H1 (cell line): ENCODE measurements around the gene AFAP1L2.

Experiments used
- CEBPB ChIP-seq: IDR thresholded peaks from 2 replicates; pipeline ENCODE4 v1.6.1; 2012; ENCODE audit warnings: low read depth, low read length
- CHD1 ChIP-seq: IDR thresholded peaks from 2 replicates; pipeline ENCODE4 v1.6.1; 2012; ENCODE audit warnings: low read depth, low read length, improper control_type of control experiment
- EP300 ChIP-seq, 2 experiments: IDR thresholded peaks; 1 replicate in 1 of 2; 2 replicates in 1 of 2; pipeline ENCODE4 v1.6.1; 2011 to 2012; ENCODE audit warnings: low read depth in 2 of 2, low read length in 2 of 2, mild to moderate bottlenecking in 2 of 2, borderline replicate concordance in 1 of 2, inconsistent platforms in 1 of 2, moderate library complexity in 1 of 2
- EZH2 ChIP-seq: fragments of 200-600 bp; sonication (generic); IDR thresholded peaks from 2 replicates; pipeline ENCODE4 v1.7.1; 2012; ENCODE audit warnings: low read depth, mild to moderate bottlenecking, moderate library complexity, low read length, inconsistent platforms; ENCODE audit not compliant: severe bottlenecking
- JUND ChIP-seq: IDR thresholded peaks from 2 replicates; pipeline ENCODE4 v1.6.1; 2011; ENCODE audit warnings: mild to moderate bottlenecking, improper control_type of control experiment, low read length
- KDM1A ChIP-seq: fragments of 200-600, 300-600 bp; sonication (generic); IDR thresholded peaks from 2 replicates; pipeline ENCODE4 v1.7.1; 2016; ENCODE audit warnings: mild to moderate bottlenecking, low read length, borderline replicate concordance
- MAFK ChIP-seq: IDR thresholded peaks from 2 replicates; pipeline ENCODE4 v1.6.1; 2012; ENCODE audit warnings: low read depth, mild to moderate bottlenecking, improper control_type of control experiment, low read length
- POLR2A ChIP-seq, 2 experiments: IDR thresholded peaks; 1 replicate in 1 of 2; 2 replicates in 1 of 2; pipeline ENCODE4 v1.6.1; 2011; ENCODE audit warnings: low read depth in 2 of 2, low read length in 2 of 2, mild to moderate bottlenecking in 2 of 2; ENCODE audit errors: control extremely low read depth in 1 of 2
- POLR2AphosphoS5 ChIP-seq: IDR thresholded peaks from 2 replicates; pipeline ENCODE4 v1.6.1; 2011; ENCODE audit warnings: low read depth, low read length
- SP1 ChIP-seq: IDR thresholded peaks from 2 replicates; pipeline ENCODE4 v1.6.1; 2011; ENCODE audit warnings: low read depth, low read length
- SRF ChIP-seq: IDR thresholded peaks from 2 replicates; pipeline ENCODE4 v1.6.1; 2011; ENCODE audit warnings: mild to moderate bottlenecking, low read depth, low read length, moderate library complexity
- TBP ChIP-seq: IDR thresholded peaks from 2 replicates; pipeline ENCODE4 v1.6.1; 2011; ENCODE audit warnings: low read depth, low read length, improper control_type of control experiment
- YY1 ChIP-seq: IDR thresholded peaks from 2 replicates; pipeline ENCODE4 v1.6.1; 2011; ENCODE audit warnings: low read depth, mild to moderate bottlenecking, low read length
- TF ChIP-seq, protein P1 (sequence below), 3 experiments: IDR thresholded peaks; 1 replicate in 2 of 3; 2 replicates in 1 of 3; pipeline versions ENCODE4 v1.5.1 to v1.6.1; 2011; ENCODE audit warnings: low read length in 3 of 3, mild to moderate bottlenecking in 3 of 3, inconsistent platforms in 2 of 3, low read depth in 1 of 3, moderate library complexity in 1 of 3; ENCODE audit not compliant: insufficient read depth in 1 of 3; ENCODE audit errors: control extremely low read depth in 1 of 3

DNA sequence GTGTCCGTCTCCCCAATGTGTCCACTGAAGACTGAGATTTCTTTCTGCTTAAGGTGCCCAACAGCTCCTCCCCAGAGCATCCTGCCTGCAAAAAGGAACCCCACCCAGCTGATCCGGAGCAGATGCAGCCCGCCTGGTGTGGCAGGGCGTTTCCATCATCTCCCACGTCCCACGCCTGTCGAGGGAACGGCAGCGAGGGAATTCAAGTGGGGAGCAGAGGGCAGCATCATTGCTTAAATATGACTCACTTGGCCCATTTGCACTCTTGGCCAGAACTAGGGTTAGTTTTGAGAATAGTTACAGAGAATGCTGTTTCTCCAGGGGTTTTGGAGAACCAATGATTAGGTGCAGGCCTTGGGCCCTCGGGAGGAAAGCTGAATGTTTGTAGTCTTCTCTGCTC lies 144.5 kb downstream of the AFAP1L2 start:
- TF ChIP-seq, protein P1, sequence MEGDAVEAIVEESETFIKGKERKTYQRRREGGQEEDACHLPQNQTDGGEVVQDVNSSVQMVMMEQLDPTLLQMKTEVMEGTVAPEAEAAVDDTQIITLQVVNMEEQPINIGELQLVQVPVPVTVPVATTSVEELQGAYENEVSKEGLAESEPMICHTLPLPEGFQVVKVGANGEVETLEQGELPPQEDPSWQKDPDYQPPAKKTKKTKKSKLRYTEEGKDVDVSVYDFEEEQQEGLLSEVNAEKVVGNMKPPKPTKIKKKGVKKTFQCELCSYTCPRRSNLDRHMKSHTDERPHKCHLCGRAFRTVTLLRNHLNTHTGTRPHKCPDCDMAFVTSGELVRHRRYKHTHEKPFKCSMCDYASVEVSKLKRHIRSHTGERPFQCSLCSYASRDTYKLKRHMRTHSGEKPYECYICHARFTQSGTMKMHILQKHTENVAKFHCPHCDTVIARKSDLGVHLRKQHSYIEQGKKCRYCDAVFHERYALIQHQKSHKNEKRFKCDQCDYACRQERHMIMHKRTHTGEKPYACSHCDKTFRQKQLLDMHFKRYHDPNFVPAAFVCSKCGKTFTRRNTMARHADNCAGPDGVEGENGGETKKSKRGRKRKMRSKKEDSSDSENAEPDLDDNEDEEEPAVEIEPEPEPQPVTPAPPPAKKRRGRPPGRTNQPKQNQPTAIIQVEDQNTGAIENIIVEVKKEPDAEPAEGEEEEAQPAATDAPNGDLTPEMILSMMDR (IDR thresholded peaks at IDR 0.05; ENCODE audit: control extremely low read depth in 1 of 3, insufficient read depth in 1 of 3, low read depth in 1 of 3, low read length in 3 of 3) = no peak
- TF ChIP-seq JUND (no peak), SRF (no peak), CEBPB (no peak), YY1 (no peak), POLR2AphosphoS5 (no peak), SP1 (no peak), MAFK (no peak), POLR2A (IDR thresholded peaks at IDR 0.05; ENCODE audit: control extremely low read depth in 1 of 2, low read depth in 2 of 2, low read length in 2 of 2) (no peak), EZH2 (no peak), KDM1A (no peak), CHD1 (no peak), EP300 (IDR thresholded peaks at IDR 0.05; ENCODE audit: borderline replicate concordance in 1 of 2, low read depth in 2 of 2, low read length in 2 of 2) (no peak), TBP (no peak)
